BJ (cell line): ENCODE measurements around the gene MXRA8. TPM values are rescaled to one million over a fixed set of nuclear protein-coding genes. Genes with fewer than 3 reads are reported as not detected.

Experiments used
- CTCF ChIA-PET: fragments of 350-600 bp; formaldehyde crosslinking; extraction: SDS; loops from one replicate; lab custom pipeline; 2021; ENCODE audit warnings: antibody characterized with exemption, inconsistent platforms; lab: Yijun Ruan, JAX
- POLR2A ChIA-PET: fragments of 300-600 bp; sonication (Branson Sonifier 250); formaldehyde crosslinking; extraction: SDS; loops from one replicate; lab custom pipeline; 2021; ENCODE audit warnings: antibody characterized with exemption; lab: Charles Lee
- DNase-seq: peaks from one replicate; pipeline ENCODE4 v3.0.0-alpha.2; 2011; ENCODE audit warnings: low read depth
- H3K27me3 ChIP-seq: 2 replicates; pipeline ENCODE4 v1.6.0; 2011; ENCODE audit warnings: low read length; ENCODE audit not compliant: control insufficient read depth, insufficient read depth
- H3K36me3 ChIP-seq: 2 replicates; pipeline ENCODE4 v1.5.1; 2011; ENCODE audit warnings: low read length; ENCODE audit not compliant: control insufficient read depth, insufficient read depth
- H3K4me3 ChIP-seq: 2 replicates; pipeline ENCODE4 v1.5.1; 2011; ENCODE audit warnings: low read depth, mild to moderate bottlenecking, control low read depth, low read length
- CTCF ChIP-seq: IDR thresholded peaks from 2 replicates; pipeline ENCODE4 v1.5.1; 2011; ENCODE audit warnings: low read depth, mild to moderate bottlenecking, control low read depth, inconsistent platforms, low read length, moderate library complexity; ENCODE audit not compliant: insufficient read depth
- polyA plus RNA-seq: library from polyadenylated mRNA; depleted of rRNA; stranded (reverse); fragments of >200 nt; gene quantifications from 2 replicates; pipeline ENCODE4 v1.2.3, GENCODE V29; 2011

The MXRA8 gene
- polyA plus RNA-seq, 1 experiment = 702 TPM

DNA sequence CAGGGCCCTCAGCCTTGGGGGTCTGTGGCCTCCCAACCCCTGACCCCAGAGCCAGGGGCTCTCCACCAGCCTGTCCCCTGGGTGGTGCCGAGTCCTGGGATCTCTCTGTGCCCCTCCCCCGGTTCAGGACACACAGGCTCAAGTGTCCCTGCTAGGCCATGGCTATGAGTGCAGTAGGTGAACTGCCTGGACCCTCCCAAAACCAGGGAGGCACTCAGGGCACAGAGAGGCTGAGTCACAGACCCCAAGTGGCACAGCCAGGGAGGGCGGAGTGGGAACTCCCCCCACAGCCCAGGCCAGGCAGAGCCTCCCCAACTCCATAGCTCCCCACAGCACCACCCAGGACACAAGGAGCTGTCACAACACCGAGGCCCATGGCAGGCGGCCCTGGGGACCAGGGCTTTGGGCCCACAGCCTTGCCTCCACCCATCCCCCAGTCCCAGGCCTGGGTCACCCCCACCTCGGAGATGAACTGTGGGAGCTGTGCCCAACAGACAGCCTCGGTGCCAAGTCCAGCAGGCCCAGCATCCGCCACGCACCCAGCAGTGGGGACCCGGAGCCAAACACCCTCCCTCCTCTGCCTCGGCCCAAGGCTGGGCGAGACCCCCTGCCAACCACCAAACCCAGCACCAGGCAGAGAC is 12.4 kb downstream of the MXRA8 start:
- ChIA-PET POLR2A (no interaction called here), CTCF (interaction anchor here (1.3 to 3.6 kb wide), 4 partner anchors 10 to 26 kb away, joined by 4 to 21 read pairs (median 12); no protein-coding TSS in a partner anchor)
- Histone ChIP-seq H3K36me3 (peaks cover 14% of the 10 kb centered on the region), H3K27me3 (no peaks in the 10 kb centered on the region), H3K4me3 (no peak overlapping the region)
- TF ChIP-seq CTCF = no peak
- no peak for DNase-seq

DNA sequence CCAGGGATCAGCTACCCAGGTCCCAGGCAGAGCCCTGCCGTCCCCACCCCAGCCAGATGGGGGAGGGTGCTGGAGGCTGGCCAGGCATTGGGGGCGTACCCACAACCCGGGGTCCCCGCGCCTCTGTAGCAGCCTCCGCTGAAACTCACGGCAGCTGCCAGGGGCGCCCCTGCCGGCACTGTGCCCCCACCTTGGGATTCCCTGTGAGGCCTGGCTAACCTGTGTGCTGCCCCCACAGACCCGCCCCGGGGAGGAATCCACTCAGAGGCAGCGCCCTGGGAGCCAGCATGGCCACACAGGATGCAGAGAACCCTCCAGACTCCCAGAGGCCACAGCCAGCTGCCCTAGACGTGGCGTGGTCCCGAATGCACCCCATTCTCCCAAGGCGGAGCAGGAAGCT is 13.0 kb downstream of the MXRA8 start:
- CTCF ChIA-PET = interaction anchor here (0.6 to 3.6 kb wide), 4 partner anchors 9 to 27 kb away, joined by 3 to 21 read pairs (median 8); no protein-coding TSS in a partner anchor
- DNase-seq = no peak
- POLR2A ChIA-PET = no interaction called here
- H3K4me3 ChIP-seq = no peak overlapping the region
- H3K36me3 ChIP-seq = peaks cover 19% of the 10 kb centered on the region
- no peaks in the 10 kb centered on the region for H3K27me3 ChIP-seq
- TF ChIP-seq CTCF = no peak

GRCh38 chr1:1344655-1345361 is 13.5 kb downstream of the MXRA8 start:
- no peak overlapping the region for H3K4me3 ChIP-seq
- peak; percentile 55 for TF ChIP-seq CTCF
- POLR2A ChIA-PET = no interaction called here
- H3K27me3 ChIP-seq = no peaks in the 10 kb centered on the region
- CTCF ChIA-PET = interaction anchor here (0.6 to 3.6 kb wide), 5 partner anchors 9 to 29 kb away, joined by 3 to 21 read pairs (median 4); partner anchors contain the start of gene MXRA8
- peaks cover 21% of the 10 kb centered on the region for H3K36me3 ChIP-seq
- DNase-seq = no peak

GRCh38 chr1:1343811-1344421 is 14.4 kb downstream of the MXRA8 start:
- ChIA-PET CTCF (interaction anchor here (0.6 to 3.3 kb wide), 3 partner anchors 15 to 30 kb away, joined by 3 to 21 read pairs (median 4); partner anchors contain the start of gene MXRA8), POLR2A (no interaction called here)
- Histone ChIP-seq H3K27me3 (no peaks in the 10 kb centered on the region), H3K4me3 (no peak overlapping the region), H3K36me3 (peaks cover 24% of the 10 kb centered on the region)
- DNase-seq = no peak
- no peak for TF ChIP-seq CTCF
